Left colon (tissue), 2 donors: Measurements from ENCODE around the gene TOR1A. TPM values are rescaled to one million over a fixed set of nuclear protein-coding genes. Genes with fewer than 3 reads are reported as not detected.

Source experiments
- ATAC-seq: fragments of 200-7000 bp; cut with Tn5 transposase; one replicate; pipeline ENCODE4 v1.9.1; 2020; ENCODE audit warnings: mild to moderate bottlenecking, moderate library complexity
- DNase-seq, 2 donors: peaks; one replicate each; pipeline ENCODE4 v3.0.0-alpha.2; 2020
- intact Hi-C, 2 donors: fragments of 100-400 bp; cut with DNase I in 1 of 2; cut with micrococcal nuclease in 1 of 2; formaldehyde crosslinking; loops; one replicate each; pipeline versions ENCODE4 v1.11.2 to v1.14.0; 2022; cut with DNase I, micrococcal nuclease
- microRNA-seq, 2 donors: library from miRNA; unstranded; fragments of <30 nt; microRNA quantifications; one replicate each; pipeline versions ENCODE4 v1.1.0 to v1.2.0, GENCODE V29; 2020
- total RNA-seq, 2 donors: library from RNA; stranded (reverse); fragmentation: NEBNext Ultra II Directional; extraction: Animal tissue kit (Norgen Biotek cat#: 25700); gene quantifications; one replicate each; pipeline ENCODE4 v1.2.1, GENCODE V29; 2021
- donor health status: DM: no; HTN: no; CAD: no.
- donor health status: DM: yes; HTN: yes; CAD: no.

TOR1A gene
- total RNA-seq, 2 donors from 2014 or later, result 30.7 to 36.9 TPM

GRCh38 chr9:129773262-129774048, 50.5 kb downstream of the TOR1A start:
- intact Hi-C loops, result no loop called here
- DNase-seq (no peak), ATAC-seq (peak; percentile 23)

- DNase-seq (no peak), ATAC-seq (no peak)
- intact Hi-C loops, result no loop called here
Measured at GRCh38 chr9:129770741-129771140, 53.2 kb downstream of the TOR1A start.

- intact Hi-C loops, result no loop called here
- DNase-seq (no peak), ATAC-seq (no peak)
Measured at GRCh38 chr9:129769669-129770068, 54.3 kb downstream of the TOR1A start.

GRCh38 chr9:129768486-129768885, 55.5 kb downstream of the TOR1A start:
- ATAC-seq (no peak), DNase-seq (no peak)
- intact Hi-C loops, result no loop called here

GRCh38 chr9:129765764-129766317, 58.1 kb downstream of the TOR1A start:
- intact Hi-C loops, result no loop called here
- ATAC-seq (peak; percentile 74), DNase-seq (peak; percentile 31 to 34)

GRCh38 chr9:129762985-129763926, 60.7 kb downstream of the TOR1A start:
- intact Hi-C loops, result no loop called here
- ATAC-seq, result no peak
- peak in 1 of 2 donors; percentile 32 for DNase-seq

Small RNAs within 50 kb of the gene (microRNA-seq; reads per million reads assigned to microRNA genes)
- 0 to 1.4 reads per million in 2 donors for gene MIR6855

Other genes with a start within 250 kb of the TOR1A start
- gene C9orf50, start 203.0 kb downstream of the TOR1A start, total RNA-seq, result under 1 TPM in 1 of 2 donors, not detected in 1; 0.36 TPM
- 10 to 100 TPM; 23.2 to 25.8 TPM for gene NTMT1, start 198.0 kb downstream of the TOR1A start, total RNA-seq
- 10 to 100 TPM; 17.5 to 18.3 TPM for gene ASB6, start 182.0 kb downstream of the TOR1A start, total RNA-seq
- 1 to 10 TPM in 1 of 2 donors, under 1 TPM in 1; 0.52 to 1.1 TPM for gene PRRX2, start 158.5 kb downstream of the TOR1A start, total RNA-seq
- gene PTGES, start 71.1 kb downstream of the TOR1A start, total RNA-seq, result 1 to 10 TPM; 2.5 to 5.0 TPM
- 10 to 100 TPM; 41.7 to 50.7 TPM for gene TOR1B, start 21.0 kb downstream of the TOR1A start, total RNA-seq
- 10 to 100 TPM; 34.6 to 41.3 TPM for gene C9orf78, start 11.1 kb upstream of the TOR1A start, total RNA-seq
- gene USP20, start 11.3 kb upstream of the TOR1A start, total RNA-seq, result 10 to 100 TPM; 16.0 to 21.9 TPM
- gene FNBP1, start 219.1 kb upstream of the TOR1A start, total RNA-seq, result 10 to 100 TPM; 27.2 to 53.0 TPM
- 10 to 100 TPM; 44.6 to 48.6 TPM for gene GPR107, start 229.8 kb upstream of the TOR1A start, total RNA-seq